T47D (cell line): ENCODE results near the gene SBNO2.
"Not testable (repeated sequence)": the region's sequence is repeated elsewhere in the genome, so short reads cannot be mapped to it uniquely, and the experiment has no call there.

ENCODE experiments used
- DNase-seq, 2 experiments: peaks; one replicate each; pipeline versions ENCODE4 v3.0.0 to v3.0.0-alpha.2; 2011 to 2012; ENCODE audit warnings: low read depth in 1 of 2, low spot score in 1 of 2
- JUND ChIP-seq: IDR thresholded peaks from 2 replicates; pipeline ENCODE4 v1.6.1; 2012; ENCODE audit warnings: low read depth
- in situ Hi-C: cut with HindIII; loops from 2 replicates; pipeline ENCODE4 v1.10.0; 2016; ENCODE audit warnings: low sequenced_read_pairs, low pct_unique_long_range_greater_than_20kb

SBNO2 gene

DNA sequence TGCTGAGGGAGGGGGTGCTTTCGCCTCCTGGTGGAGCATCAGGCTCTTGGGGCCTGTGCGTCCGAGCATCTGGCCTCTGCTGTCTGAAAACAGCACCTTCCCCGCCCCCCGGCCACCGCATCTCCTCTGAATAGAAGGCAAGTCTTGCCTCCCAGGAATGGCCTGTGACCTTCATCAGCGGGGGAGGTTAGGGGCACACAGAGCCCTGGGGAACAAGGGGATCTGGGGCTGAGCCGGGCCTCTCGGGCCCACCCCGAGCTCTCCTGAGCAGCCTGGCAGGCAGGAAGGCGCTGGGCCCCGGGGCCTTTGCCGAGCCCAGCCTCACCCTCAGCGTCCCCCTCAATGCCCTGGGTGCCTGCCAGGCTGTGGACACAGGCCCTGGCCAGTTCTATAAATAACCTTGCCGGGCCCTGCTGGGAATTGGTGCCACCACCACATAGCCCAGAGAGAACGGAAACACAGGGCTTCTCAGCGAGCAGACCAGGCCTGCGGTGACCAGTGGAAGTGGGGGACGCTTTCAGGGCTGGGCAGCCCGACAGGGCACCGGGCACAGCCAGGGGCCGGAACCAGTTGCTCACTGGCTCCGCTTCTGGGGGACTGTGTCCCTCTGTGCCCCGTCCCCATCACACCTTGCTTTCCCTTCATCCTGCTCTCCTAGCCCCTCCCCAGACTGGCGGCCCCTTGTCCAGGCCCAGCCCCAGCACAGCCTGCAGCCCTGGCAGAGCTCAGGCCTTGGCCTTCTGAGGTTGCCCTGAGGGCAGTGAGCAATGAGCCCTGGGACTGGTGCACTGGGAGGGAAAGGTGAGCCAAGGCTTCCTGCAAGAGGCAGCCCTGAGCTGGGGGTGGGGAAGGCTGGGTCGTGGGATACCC, 41.0 kb upstream of the SBNO2 start:
- DNase-seq = no peak
- in situ Hi-C loops = no loop called here
- no peak for TF ChIP-seq JUND

DNA sequence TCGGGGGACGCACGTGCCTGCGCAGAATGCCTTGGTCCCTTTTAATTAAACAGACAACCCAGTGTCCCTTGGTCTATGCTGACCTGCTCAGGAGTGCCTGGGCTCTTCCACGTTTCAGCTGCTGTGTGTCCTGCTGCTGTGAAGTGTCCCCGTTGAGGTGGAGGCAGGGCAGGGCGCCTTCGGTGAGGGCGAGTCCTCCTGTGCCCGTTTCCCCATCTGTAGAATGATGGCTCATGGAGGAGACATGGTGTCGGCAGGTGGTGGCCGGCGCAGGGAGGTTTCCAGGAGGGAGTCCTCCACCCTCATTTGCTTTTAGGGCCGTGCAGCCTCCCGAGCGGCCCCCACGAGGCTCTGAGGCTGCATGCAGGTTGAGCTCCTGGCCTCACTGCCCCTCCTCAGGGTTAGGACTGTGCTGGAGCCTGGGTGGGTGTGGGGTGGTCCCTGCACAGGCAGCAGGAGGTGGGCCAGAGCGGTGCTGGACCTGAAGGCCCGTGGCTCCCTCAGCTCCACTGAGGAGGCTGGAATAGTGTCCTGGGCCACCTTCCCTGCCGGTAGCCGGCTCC, 40.3 kb upstream of the SBNO2 start:
- DNase-seq = no peak
- no peak for TF ChIP-seq JUND
- in situ Hi-C loops = no loop called here

DNA sequence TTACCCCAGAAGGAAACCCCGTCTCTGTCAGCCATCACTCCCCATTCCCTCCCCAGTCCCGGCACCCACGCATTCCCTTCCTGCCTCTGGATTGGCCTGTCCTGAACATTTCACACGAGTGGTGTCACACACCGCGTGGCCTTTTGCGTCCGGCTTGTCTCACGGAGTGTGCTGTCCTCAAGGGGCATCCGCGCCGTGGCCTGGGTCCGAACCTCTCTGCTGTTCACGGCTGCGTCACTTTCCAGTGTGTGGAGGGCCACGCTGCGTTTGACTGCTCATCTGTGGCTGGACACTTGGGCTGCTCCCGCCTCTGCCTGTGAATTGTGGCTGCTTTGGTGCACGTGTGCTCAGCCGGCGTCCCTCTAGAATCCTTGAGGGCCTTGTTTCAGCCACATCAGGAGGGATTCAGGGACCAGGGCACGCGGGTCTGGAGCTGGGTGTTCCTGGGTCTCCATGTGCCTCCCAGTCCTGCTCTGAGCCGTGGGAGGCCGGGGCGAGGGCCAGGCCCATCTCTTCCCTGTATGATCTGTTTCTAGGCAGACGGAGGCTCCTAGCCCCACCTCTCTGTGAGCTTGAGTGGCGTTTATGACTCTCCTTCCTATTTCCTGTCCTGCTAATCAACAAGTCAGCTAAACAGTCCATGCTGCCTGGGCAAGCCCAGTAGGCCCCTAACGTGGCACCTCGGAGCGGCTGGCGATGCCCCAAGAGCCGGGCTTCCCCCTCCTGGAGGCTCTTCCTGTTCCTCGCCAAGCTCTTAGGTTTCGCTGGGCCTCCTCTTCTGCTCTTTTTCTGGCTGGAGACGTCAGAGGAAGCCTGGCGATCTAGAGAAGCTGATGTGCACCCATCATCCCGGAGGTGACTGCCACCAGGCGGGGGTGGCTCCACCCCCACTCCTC, 39.6 kb upstream of the SBNO2 start:
- in situ Hi-C loops = no loop called here
- DNase-seq = no peak
- no peak for TF ChIP-seq JUND

DNA sequence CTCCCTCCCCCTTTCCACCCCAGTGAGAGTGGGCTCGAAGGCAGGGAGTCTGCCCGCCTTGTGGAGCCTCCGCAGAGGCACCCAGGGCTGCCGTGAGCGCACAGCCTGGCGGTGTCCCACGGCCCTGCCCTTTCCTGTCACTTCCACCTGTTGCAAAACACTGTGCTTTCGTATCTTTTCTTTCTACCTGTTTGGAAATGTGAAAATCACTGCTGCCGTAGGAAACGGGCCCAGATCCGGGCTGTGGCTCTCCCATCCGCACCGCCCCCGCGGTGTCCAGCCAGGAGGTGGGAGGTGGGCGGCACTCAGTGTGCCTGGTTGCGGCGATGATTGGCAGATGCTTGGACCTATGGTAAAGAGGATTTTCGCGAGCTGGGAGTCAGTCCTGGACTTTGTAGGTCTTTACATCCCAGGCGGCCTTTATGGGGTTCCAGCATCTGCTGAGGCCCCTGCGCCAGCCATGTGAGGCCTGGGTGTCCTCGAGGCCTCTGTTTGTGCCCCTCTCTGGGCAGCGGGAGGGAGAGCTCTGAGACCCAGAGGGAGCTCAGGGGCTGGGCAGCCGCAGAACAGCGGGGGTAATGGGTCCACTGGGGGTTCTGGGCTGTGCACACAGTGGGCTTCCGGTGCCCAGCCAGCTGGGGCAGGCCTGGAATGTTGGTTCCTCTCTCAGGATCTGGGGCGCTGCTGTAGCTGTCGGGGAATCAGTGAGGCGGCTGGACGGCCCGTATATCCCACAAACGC, 37.6 kb upstream of the SBNO2 start:
- DNase-seq = peak in 1 of 2 experiments; percentile 16
- in situ Hi-C loops = no loop called here
- no peak for TF ChIP-seq JUND

DNA sequence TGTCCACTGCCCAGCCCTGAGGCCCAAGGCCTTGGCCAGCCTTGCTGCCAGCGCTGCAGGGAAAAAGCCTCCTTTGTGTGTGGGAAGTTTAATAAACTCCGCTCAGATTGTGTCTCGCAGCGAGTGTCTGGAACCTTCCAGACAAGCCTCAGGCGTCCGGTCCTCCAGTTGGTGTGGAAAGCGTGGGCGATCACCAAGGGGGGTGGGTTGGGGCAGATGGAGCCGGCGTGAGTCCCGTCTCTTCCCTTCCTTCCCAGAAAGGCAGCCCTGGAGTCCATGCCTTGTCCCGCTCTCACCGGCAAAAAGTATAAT, 36.1 kb upstream of the SBNO2 start:
- in situ Hi-C loops = no loop called here
- no peak for DNase-seq
- TF ChIP-seq JUND = no peak

DNA sequence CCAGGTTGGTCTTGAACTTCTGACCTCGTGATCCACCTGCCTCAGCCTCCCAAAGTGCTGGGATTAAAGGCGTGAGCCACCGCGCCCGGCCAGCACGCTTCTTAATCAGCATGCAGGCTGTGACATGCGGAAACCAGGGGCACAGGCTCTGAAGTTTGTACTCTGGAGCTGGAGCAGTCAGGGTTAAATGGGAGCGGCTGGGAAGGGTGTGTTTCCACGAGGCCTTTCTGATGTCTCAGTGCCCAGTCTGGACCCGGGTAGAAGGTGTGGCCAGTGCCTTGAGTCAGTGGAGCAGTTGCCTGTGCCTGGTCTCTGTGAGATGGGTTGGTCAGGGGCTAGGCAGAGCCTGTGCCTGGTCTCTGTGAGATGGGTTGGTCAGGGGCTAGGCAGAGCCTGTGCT, 34.8 kb upstream of the SBNO2 start:
- DNase-seq, in situ Hi-C loops: not testable (repeated sequence)

DNA sequence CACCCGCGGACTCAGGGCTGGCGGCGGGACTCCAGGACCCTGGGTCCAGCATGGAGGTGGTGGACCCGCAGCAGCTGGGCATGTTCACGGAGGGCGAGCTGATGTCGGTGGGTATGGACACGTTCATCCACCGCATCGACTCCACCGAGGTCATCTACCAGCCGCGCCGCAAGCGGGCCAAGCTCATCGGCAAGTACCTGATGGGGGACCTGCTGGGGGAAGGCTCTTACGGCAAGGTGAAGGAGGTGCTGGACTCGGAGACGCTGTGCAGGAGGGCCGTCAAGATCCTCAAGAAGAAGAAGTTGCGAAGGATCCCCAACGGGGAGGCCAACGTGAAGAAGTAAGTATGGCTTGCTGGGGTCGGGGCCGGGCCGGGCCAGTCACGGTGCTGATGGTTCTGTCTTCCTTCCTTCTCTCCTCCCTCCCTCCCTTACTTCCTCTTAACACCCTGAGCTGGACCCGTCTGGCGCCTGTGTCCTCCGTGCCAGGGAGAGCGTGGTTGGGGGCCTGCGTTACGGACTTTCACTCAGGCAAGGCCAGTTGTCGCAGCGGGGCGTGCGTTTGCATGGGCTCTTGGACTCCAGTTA, 32.9 kb upstream of the SBNO2 start:
- no peak for TF ChIP-seq JUND
- peak in 1 of 2 experiments; percentile 16 for DNase-seq
- in situ Hi-C loops = no loop called here

DNA sequence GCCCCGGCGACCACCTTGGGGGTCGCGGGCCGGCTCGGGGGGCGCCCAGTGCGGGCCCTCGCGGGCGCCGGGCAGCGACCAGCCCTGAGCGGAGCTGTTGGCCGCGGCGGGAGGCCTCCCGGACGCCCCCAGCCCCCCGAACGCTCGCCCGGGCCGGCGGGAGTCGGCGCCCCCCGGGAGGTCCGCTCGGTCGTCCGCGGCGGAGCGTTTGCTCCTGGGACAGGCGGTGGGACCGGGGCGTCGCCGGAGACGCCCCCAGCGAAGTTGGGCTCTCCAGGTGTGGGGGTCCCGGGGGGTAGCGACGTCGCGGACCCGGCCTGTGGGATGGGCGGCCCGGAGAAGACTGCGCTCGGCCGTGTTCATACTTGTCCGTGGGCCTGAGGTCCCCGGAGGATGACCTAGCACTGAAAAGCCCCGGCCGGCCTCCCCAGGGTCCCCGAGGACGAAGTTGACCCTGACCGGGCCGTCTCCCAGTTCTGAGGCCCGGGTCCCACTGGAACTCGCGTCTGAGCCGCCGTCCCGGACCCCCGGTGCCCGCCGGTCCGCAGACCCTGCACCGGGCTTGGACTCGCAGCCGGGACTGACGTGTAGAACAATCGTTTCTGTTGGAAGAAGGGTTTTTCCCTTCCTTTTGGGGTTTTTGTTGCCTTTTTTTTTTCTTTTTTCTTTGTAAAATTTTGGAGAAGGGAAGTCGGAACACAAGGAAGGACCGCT, 32.2 kb upstream of the SBNO2 start:
- in situ Hi-C loops = no loop called here
- TF ChIP-seq JUND = no peak
- DNase-seq = no peak

DNA sequence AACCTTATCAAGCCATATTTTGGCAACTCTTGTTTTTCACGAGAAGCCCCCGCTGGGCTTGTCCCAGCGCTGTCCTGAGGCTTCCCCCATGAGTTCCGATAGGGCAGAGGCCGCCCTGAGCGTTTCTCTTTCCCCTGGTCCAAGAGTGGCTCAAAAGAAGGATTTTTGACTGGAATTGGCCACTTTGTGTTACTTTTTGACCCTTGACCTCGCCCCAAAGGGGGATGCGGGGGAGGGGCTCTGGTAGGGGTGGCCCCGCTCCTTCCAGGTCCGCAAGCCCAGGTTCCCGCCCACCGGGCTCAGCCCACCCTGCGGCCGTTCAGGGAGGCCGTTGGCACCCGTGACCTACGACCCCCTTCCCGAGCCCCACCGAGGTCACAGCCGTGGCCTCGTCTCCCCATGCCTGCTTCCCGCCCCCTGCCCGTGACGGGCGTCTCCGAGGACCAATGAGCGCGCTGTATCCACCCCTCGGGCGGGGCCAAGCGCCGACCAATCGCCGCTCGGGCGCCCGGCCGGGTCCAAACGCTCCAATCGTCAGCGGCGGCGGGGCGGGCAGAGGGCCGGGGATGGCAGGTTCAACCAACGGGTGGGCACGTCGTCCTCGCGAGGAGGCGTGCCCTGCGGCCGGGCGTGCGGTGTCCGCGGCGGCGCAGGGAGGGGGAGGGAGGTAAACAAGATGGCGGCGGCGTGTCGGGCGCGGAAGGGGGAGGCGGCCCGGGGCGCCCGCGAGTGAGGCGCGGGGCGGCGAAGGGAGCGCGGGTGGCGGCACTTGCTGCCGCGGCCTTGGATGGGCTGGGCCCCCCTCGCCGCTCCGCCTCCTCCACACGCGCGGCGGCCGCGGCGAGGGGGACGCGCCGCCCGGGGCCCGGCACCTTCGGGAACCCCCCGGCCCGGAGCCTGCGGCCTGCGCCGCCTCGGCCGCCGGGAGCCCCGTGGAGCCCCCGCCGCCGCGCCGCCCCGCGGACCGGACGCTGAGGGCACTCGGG, 31.3 kb upstream of the SBNO2 start, which contains the start of gene STK11:
TSS of gene STK11 (plus strand) at position 665 of the 986 bp plus-strand sequence. CDS start 1,136 bp downstream, outside the sequence.
- in situ Hi-C loops = no loop called here
- no peak for TF ChIP-seq JUND
- peak; percentile 97 to 99 for DNase-seq

DNA sequence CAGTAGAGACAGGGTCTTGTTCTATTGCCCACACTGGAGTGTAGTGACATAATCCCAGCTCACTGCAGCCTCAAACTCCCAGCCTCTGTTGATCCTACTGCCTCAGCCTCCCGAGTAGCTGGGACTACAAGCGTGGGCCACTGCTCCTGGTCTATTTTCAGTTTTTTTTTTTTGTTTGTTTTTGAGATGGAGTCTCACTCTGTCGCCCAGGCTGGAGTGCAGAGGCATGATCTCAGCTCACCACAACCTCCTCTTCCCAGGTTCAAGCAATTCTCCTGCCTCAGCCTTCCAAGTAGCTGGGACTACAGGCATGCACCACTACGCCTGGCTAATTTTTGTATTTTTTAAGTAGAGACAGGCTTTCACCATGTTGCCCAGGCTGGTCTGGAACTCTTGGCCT, 26.5 kb upstream of the SBNO2 start:
- DNase-seq, in situ Hi-C loops: not testable (repeated sequence)
